HG03095 (cell line): ENCODE results near the gene PPP2R2C.

Experiments
- ATAC-seq: cut with Tn5 transposase; IDR thresholded peaks from one replicate; pipeline ENCODE4 v1.9.1; 2021; ENCODE audit warnings: moderate library complexity; ENCODE audit not compliant: unreplicated experiment

Gene PPP2R2C

DNA sequence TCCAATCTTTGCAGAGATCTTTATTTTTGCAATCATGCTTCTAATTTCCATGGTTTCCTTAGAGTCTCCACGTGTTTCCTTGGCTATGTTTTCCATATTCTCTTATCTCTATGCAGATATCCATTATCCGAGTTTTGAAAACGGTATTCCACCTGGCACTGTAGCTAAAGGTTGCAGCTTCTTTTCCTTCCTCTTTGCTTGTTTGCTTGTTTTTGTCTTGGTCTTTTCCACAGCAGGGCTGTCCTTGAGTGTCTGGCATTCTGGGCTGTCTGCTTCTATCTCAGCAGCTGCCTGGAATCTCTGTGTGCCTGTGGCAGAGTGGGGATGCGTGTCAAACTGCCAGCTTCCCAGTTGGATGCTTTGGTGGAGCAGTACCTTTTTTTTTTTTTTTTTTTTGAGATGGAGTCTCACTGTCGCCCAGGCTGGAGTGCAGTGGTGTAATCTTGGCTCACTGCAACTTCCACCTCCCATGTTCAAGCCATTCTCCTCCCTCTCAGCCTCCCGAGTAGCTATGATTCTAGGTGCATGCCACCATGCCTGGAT is 155.9 kb downstream of the PPP2R2C start:
- ATAC-seq, result no peak

- ATAC-seq, result no peak
These were observed 159.2 kb downstream of the PPP2R2C start for GRCh38 chr4:6313216-6313615.

GRCh38 chr4:6309777-6310176 is 162.6 kb downstream of the PPP2R2C start:
- no peak for ATAC-seq

DNA sequence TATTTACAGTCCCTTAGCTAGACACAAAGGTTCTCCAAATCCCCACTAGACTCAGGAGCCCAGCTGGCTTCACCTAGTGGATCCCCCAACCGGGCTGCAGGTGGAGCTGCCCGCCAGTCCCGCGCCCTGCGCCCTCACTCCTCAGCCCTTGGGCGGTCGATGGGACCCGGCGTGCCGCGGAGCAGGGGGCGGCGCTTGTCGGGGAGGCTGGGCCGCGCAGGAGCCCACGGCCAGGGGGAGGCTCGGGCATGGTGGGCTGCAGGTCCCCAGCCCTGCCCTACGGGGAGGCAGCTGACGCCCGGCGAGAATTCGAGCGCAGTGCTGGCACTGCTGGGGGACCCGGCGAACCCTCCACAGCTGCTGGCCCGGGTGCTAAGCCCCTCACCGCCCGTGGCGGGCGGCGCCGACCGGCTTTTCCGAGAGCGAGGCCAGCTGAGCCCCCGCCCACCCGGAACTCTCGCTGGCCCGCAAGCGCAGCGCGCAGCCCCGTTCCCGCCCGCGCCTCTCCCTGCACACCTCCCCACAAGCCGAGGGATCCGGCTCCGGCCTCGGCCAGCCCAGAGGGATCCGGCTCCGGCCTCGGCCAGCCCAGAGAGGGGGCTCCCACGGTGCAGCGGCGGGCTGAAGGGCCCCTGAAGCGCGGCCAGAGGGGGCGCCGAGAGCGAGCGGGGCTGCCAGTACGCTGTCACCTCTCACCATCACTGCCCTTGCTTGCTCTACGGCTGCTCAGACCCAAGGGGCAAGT is 163.3 kb downstream of the PPP2R2C start:
- no peak for ATAC-seq

DNA sequence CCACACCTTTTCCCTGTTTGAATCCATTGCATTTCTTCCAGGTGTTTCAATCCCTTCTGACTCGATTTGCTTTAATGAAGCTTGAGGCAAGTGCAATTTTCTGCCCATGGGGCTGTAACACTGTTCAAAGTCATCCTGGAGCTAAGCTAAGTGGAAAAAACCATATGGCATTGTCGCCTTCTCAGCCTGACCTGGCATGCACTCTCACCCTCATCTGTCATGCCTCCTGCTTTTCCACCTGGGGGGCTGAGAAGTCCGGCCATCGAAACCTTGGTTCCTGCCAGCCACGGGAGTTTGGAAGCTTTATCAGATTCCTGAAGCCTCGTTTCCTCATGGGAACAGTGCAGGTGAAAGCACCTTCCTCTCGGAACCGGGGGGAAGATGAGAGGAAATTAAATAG is 164.5 kb downstream of the PPP2R2C start:
- no peak for ATAC-seq

- ATAC-seq, result no peak
These were observed 165.2 kb downstream of the PPP2R2C start for GRCh38 chr4:6307230-6307629.

DNA sequence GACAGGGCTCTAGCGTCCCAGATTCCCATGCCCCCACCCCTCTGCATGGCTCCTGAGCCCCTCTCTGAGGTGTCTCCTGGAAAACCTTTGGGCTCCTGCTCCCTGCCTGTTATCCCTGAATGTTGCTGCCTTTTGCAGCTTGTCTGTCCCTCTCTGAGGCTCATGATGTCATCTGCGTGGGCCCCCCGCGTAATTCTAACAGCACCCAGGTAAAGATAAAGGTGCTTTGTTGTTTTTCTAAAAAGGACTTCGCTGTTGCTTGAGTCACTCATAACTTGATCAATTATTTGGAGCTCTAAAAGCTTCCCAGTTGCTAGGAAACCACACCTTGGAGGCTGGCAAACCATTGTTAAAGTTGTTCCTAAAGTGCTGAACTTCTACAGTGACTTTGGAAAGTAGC is 166.1 kb downstream of the PPP2R2C start:
- ATAC-seq, result no peak

GRCh38 chr4:6303943-6304342 is 168.5 kb downstream of the PPP2R2C start:
- no peak for ATAC-seq

GRCh38 chr4:6302869-6303268 is 169.5 kb downstream of the PPP2R2C start:
- no peak for ATAC-seq

DNA sequence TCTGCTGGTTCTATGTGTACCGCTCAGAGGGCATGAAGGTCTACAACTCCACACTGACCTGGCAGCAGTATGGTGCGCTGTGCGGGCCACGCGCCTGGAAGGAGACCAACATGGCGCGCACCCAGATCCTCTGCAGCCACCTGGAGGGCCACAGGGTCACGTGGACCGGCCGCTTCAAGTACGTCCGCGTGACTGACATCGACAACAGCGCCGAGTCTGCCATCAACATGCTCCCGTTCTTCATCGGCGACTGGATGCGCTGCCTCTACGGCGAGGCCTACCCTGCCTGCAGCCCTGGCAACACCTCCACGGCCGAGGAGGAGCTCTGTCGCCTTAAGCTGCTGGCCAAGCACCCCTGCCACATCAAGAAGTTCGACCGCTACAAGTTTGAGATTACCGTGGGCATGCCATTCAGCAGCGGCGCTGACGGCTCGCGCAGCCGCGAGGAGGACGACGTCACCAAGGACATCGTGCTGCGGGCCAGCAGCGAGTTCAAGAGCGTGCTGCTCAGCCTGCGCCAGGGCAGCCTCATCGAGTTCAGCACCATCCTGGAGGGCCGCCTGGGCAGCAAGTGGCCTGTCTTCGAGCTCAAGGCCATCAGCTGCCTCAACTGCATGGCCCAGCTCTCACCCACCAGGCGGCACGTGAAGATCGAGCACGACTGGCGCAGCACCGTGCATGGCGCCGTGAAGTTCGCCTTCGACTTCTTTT is 170.5 kb downstream of the PPP2R2C start:
- no peak for ATAC-seq

DNA sequence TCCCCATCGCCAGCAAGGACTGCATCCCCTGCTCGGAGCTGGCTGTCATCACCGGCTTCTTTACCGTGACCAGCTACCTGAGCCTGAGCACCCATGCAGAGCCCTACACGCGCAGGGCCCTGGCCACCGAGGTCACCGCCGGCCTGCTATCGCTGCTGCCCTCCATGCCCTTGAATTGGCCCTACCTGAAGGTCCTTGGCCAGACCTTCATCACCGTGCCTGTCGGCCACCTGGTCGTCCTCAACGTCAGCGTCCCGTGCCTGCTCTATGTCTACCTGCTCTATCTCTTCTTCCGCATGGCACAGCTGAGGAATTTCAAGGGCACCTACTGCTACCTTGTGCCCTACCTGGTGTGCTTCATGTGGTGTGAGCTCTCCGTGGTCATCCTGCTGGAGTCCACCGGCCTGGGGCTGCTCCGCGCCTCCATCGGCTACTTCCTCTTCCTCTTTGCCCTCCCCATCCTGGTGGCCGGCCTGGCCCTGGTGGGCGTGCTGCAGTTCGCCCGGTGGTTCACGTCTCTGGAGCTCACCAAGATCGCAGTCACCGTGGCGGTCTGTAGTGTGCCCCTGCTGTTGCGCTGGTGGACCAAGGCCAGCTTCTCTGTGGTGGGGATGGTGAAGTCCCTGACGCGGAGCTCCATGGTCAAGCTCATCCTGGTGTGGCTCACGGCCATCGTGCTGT is 171.2 kb downstream of the PPP2R2C start:
- no peak for ATAC-seq

DNA sequence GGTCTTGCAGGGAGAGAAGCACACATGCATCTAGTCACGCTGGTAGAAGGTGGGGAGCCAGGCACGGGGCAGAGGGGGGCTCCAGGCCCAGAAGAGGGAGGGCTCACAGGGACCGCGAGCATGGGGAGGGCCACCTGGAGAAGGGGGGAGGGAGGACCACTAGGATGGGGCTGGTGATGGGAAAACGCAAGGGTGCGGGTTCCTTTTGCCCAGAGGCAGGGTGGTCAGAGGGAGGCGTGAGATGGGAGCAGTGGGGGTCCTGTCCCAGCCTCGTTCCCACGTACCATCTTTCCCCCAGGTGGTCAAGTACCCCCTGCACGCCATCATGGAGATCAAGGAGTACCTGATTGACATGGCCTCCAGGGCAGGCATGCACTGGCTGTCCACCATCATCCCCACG is 172.1 kb downstream of the PPP2R2C start:
- no peak for ATAC-seq

DNA sequence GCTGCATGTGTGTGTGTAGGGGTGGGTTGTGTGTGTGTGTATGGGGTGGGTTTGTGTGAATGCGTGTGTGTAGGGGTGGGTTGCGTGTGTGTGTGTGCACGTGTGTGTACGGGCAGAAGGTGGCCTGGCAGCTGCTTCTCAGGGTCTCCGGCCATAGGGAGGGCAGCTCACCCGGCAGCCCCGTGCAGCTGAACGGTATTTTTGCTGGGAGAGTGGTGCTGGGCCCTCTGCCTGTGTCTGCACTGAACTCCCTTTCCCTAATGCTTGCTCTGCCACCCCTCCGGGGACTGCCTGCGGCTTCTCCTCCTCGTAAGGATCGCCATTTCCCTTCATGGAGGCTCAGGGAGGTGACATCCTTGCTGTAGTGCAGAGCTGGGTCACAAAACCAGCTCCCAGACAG is 172.5 kb downstream of the PPP2R2C start:
- no peak for ATAC-seq

DNA sequence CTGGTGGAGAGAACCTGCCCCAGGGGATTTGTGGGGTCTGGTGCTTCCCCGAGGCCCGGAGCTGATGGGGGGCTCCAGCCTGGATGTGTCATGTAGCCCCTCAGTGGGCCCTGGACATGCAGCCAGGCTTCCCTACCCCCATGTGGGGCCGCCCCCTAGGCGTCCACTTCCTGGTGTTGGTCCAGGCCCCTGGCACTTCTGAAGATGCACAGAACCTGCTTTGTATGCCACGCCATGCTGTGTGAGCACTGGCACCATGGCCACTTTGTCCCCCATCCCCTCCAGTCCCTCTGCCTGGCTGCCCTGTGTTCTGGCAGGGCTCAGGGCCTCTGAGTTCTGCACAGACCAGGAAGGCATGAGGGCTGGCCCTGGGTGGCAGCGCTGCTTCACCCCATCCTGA is 173.6 kb downstream of the PPP2R2C start:
- ATAC-seq, result no peak

DNA sequence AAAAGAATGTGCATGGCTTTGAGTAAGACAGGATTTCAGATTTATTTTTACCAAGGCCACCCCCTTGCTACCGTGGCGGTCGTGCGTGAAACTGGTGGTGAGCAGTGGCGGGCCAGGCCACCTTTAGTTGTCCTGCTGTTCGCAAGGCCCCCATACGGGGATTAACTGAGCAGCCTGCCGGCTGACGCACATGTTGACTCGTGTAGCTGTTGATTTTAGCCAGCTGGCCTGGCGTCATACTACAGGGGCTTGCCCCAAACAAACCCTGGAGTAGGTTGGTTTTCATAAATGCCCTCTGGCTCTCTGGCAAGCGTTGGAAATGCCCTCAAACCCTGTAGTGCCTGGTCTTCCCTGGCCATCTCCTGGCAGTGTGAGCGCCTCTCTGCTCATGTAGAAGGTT is 174.4 kb downstream of the PPP2R2C start:
- no peak for ATAC-seq

GRCh38 chr4:6297266-6297815 is 175.1 kb downstream of the PPP2R2C start:
- no peak for ATAC-seq

- ATAC-seq, result no peak
These were observed 176.4 kb downstream of the PPP2R2C start for GRCh38 chr4:6296026-6296425.

DNA sequence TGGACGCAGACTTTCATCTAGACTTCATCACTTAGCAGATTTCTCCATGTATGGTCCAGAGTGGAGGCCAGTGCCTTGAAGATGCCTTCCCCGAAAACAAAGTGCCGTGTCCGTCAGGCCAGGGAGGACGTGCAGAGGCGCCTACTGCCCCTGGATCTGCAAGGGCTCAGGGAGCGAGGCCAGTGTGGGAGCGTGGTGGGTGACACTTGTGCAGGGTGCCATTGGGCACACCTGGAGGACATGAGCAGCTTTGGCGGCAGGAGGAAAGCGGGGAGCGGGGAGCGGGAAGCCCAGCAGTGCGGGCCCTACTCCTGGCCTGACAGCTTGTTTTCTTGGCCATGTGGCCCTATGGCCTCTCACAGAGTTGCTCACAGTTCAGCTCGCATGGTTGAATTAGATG is 176.9 kb downstream of the PPP2R2C start:
- ATAC-seq, result no peak

GRCh38 chr4:6294705-6295421 is 177.6 kb downstream of the PPP2R2C start:
- no peak for ATAC-seq

GRCh38 chr4:6293661-6294060 is 178.8 kb downstream of the PPP2R2C start:
- no peak for ATAC-seq

DNA sequence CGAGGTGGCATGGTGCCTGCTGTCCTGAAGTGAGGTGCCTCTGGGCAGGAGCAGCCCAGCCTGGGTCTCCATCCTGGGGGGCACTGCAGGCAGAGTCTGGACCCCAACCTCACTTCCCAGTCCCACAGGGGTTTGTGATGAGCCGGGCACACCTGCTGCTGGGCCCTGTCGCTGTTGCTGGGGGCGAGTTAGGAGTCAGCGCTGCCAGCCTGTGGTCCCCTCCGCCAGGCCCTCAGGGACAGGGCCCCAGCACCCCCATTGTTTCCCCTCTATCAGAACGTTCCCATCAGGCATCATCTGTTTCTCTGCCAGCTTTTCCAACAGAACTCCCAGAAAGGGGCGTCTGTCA is 179.3 kb downstream of the PPP2R2C start:
- no peak for ATAC-seq
